Limb (tissue), 2 donors: ENCODE data around the gene NEXMIF.
"Not testable (repeated sequence)": the region's sequence is repeated elsewhere in the genome, so short reads cannot be mapped to it uniquely, and the experiment has no call there.

Source experiments
- DNase-seq, 2 donors: peaks; one replicate each; pipeline ENCODE4 v3.0.0-alpha.2; 2016; ENCODE audit errors: extremely low spot score in 2 of 2

The NEXMIF gene

GRCh38 chrX:74797338-74797887 is 127.8 kb downstream of the NEXMIF start:
- no peak for DNase-seq

DNA sequence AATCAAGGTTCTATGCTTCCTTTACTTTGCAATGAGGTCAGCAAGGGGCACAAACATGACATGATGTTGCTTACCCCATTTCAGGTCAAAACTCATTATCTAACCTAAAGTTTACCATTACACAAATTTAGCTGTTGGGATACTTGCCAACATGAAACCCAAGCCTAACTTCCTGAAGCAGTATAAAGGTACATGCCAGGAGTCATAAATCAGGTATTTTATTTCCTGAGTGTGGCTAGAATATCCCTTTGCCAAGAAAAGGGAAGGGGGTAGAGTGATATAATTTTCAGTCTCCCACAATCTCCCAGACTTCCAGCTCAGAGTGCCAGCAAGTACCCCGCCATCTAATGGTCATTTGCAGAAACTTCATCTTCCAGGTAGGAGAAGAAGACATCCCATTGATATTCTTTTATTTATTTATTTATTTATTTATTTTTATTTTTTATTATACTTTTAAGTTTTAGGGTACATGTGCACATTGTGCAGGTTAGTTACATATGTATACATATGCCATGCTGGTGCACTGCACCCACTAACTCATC is 136.6 kb downstream of the NEXMIF start:
- DNase-seq = no peak

GRCh38 chrX:74784629-74785028 is 140.6 kb downstream of the NEXMIF start:
- no peak for DNase-seq

- DNase-seq = no peak
Measured at GRCh38 chrX:74781507-74782034, 143.7 kb downstream of the NEXMIF start.

- no peak for DNase-seq
Measured at GRCh38 chrX:74779175-74779574, 146.1 kb downstream of the NEXMIF start.

- DNase-seq = no peak
Measured at GRCh38 chrX:74774988-74775387, 150.3 kb downstream of the NEXMIF start.

- no peak for DNase-seq
Measured at GRCh38 chrX:74736450-74736849, 188.8 kb downstream of the NEXMIF start.

- DNase-seq = no peak
Measured at GRCh38 chrX:74705269-74705668, 220.0 kb downstream of the NEXMIF start.

DNA sequence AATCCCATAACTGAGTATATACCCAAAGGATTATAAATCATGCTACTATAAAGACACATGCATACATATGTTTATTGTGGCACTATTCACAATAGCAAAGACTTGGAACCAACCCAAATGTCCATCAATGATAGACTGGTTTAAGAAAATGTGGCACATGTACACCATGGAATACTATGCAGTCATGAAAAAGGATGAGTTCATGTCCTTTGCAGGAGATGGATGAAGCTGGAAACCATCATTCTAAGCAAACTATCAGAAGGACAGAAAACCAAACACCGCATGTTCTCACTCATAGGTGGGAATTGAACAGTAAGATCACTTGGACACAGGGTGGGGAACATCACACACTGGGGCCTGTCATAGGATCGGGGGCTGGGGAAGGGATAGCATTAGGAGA is 223.9 kb downstream of the NEXMIF start:
- DNase-seq = not testable (repeated sequence)

GRCh38 chrX:74684466-74684865 is 240.8 kb downstream of the NEXMIF start:
- no peak for DNase-seq
